ENCODE results near the gene RPAP3. TPM values are rescaled to one million over a fixed set of nuclear protein-coding genes. Genes with fewer than 3 reads are reported as not detected.

RPAP3 gene
- total RNA-seq, 1 experiment from 2014 or later: 23.8 TPM

Other genes starting within 250 kb of the RPAP3 start
- 0.51 and 0.63 TPM in 2 replicates for gene ENDOU, start 19.5 kb upstream of the RPAP3 start, total RNA-seq (2014; rRNA removed)
- gene RAPGEF3, start 52.9 kb upstream of the RPAP3 start, total RNA-seq (2014; rRNA removed): 0.96 and 1.8 TPM in 2 replicates
- 3.3 and 6.1 TPM in 2 replicates for gene SLC48A1, start 67.2 kb upstream of the RPAP3 start, total RNA-seq (2014; rRNA removed)
- 26.3 and 27.1 TPM in 2 replicates for gene HDAC7, start 113.9 kb upstream of the RPAP3 start, total RNA-seq (2014; rRNA removed)
- 5.8 and 5.9 TPM in 2 replicates for gene VDR, start 199.0 kb upstream of the RPAP3 start, total RNA-seq (2014; rRNA removed)